T-cell (primary cell): ENCODE results near the gene NKIRAS2. TPM values are rescaled to one million over a fixed set of nuclear protein-coding genes. Genes with fewer than 3 reads are reported as not detected.

Source experiments
- ATAC-seq, 4 experiments: fragments of 200-7000 bp in 3 of 4; fragments of 150-1000 bp in 1 of 4; cut with Tn5 transposase; replicated peaks in 1 of 4; 1 replicate in 3 of 4; 2 replicates in 1 of 4; pipeline ENCODE4 v1.10.0; 2021; ENCODE audit warnings: moderate library complexity in 3 of 4, mild to moderate bottlenecking in 2 of 4, moderate number of reproducible peaks in 1 of 4
- CTCF ChIA-PET, 2 donors: fragments of 300-600 bp; sonication (Branson Sonifier 250); formaldehyde crosslinking; loops; one replicate each; lab custom pipeline; 2022; ENCODE audit warnings: antibody characterized with exemption in 2 of 2; lab: Charles Lee
- POLR2A ChIA-PET, 2 donors: fragments of 300-600 bp; sonication (Branson Sonifier 250); formaldehyde crosslinking; loops; one replicate each; lab custom pipeline; 2022; ENCODE audit warnings: antibody characterized with exemption in 2 of 2; lab: Charles Lee
- DNase-seq, 35 experiments: peaks; one replicate each; pipeline versions ENCODE4 v3.0.0 to v3.0.0-alpha.2; 2013 to 2023
- H3K27ac ChIP-seq: one replicate; pipeline ENCODE4 v1.5.1; 2013; ENCODE audit warnings: low read length
- H3K27me3 ChIP-seq, 2 experiments: replicated peaks in 1 of 2; 1 replicate in 1 of 2; 2 replicates in 1 of 2; pipeline versions ENCODE4 v1.6.1 to v1.7.0; 2013; ENCODE audit warnings: low read length in 1 of 2, mixed read lengths in 1 of 2; ENCODE audit not compliant: control insufficient read depth in 2 of 2, insufficient read depth in 2 of 2; ENCODE audit errors: extremely low read depth in 1 of 2
- H3K36me3 ChIP-seq, 2 donors: 1 replicate in 1 of 2; 2 replicates in 1 of 2; pipeline versions ENCODE4 v1.6.1 to v1.7.0; 2013; ENCODE audit warnings: low read length in 1 of 2; ENCODE audit not compliant: control insufficient read depth in 2 of 2, insufficient read depth in 1 of 2; ENCODE audit errors: extremely low read depth in 1 of 2
- H3K4me1 ChIP-seq, 2 experiments: 1 replicate in 1 of 2; 2 replicates in 1 of 2; pipeline versions ENCODE4 v1.6.1 to v1.7.0; 2013; ENCODE audit warnings: low read length in 2 of 2, mixed read lengths in 1 of 2; ENCODE audit not compliant: insufficient read depth in 2 of 2, control insufficient read depth in 1 of 2; ENCODE audit errors: extremely low read depth in 1 of 2
- H3K4me3 ChIP-seq, 2 donors: 1 replicate in 1 of 2; 2 replicates in 1 of 2; pipeline versions ENCODE4 v1.5.1 to v1.7.0; 2013; ENCODE audit warnings: mild to moderate bottlenecking in 2 of 2, low read length in 1 of 2, moderate library complexity in 1 of 2; ENCODE audit not compliant: control insufficient read depth in 1 of 2; ENCODE audit errors: extremely low read depth in 1 of 2
- H3K9me3 ChIP-seq: 2 replicates; pipeline ENCODE4 v1.7.0; 2013
- H3K27ac Mint-ChIP-seq, 2 donors: one replicate each; pipeline ENCODE4 v1.8.0; 2020 to 2021; ENCODE audit warnings: mild to moderate bottlenecking in 2 of 2, mixed read lengths in 2 of 2
- H3K27me3 Mint-ChIP-seq, 2 donors: one replicate each; pipeline ENCODE4 v1.8.0; 2021 to 2022; ENCODE audit warnings: mixed read lengths in 2 of 2
- H3K36me3 Mint-ChIP-seq: one replicate; pipeline ENCODE4 v1.8.0; 2021; ENCODE audit warnings: mixed read lengths
- H3K4me1 Mint-ChIP-seq, 3 donors: one replicate each; pipeline ENCODE4 v1.8.0; 2020 to 2022; ENCODE audit warnings: mixed read lengths in 3 of 3, mild to moderate bottlenecking in 1 of 3
- H3K4me3 Mint-ChIP-seq, 3 donors: one replicate each; pipeline ENCODE4 v1.8.0; 2020 to 2022; ENCODE audit warnings: mild to moderate bottlenecking in 3 of 3, mixed read lengths in 3 of 3, moderate library complexity in 3 of 3
- H3K9me3 Mint-ChIP-seq, 3 donors: one replicate each; pipeline ENCODE4 v1.8.0; 2020 to 2022; ENCODE audit warnings: mixed read lengths in 3 of 3
- WGBS: methylation state at CpG from one replicate; pipeline ENCODE4 v1.1.5; 2013; ENCODE audit warnings: missing lambda C conversion rate; ENCODE audit not compliant: insufficient coverage; 5-methylcytosine and 5-hydroxymethylcytosine counted together
- total RNA-seq, 35 experiments: library from RNA in 6 of 35; stranded (reverse) in 6 of 35; fragments of 120-200 nt in 1 of 35; gene quantifications; one replicate each; pipeline versions ENCODE4 v1.2.1 to v1.2.4 and lab custom pipeline; 2013 to 2026

Gene NKIRAS2
- total RNA-seq, 5 donors from 2014 or later (not counting 1 experiment from before 2014, with no cell fraction given), result 11.0 to 19.6 (median 18.4) TPM

DNA sequence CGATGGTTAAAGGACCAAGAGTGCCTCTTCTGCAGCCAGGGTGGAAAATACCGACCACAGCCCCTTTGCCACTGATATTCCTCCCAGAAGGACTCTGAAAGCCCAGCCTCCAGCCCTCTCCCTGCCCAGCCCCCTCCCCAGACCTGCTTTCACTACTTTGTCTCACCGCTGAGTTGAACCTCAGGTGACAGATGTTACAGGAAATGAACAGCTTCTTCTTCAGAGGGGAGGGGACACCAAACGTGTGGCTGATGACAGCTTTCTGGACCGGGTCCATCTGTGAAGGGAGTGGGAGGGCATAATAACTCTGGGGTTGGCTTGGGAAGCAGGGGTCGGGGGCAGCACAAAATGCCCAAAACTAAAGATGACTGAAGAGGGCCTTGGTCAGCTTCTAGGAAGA lies 14.2 kb downstream of the NKIRAS2 start:
- H3K9me3 Mint-ChIP-seq, result no peaks in the 10 kb centered on the region
- no peak overlapping the region for H3K4me3 Mint-ChIP-seq
- H3K27ac Mint-ChIP-seq, result no peak overlapping the region

GRCh38 chr17:42038221-42038973 lies 18.5 kb downstream of the NKIRAS2 start:
- peaks cover 0 to 8% of the 10 kb centered on the region in 2 experiments for H3K4me1 ChIP-seq
- H3K4me3 ChIP-seq, result no peak overlapping the region
- no peak overlapping the region for H3K27ac Mint-ChIP-seq
- ChIA-PET POLR2A (no interaction called here), CTCF (no interaction called here)
- H3K9me3 ChIP-seq, result no peaks in the 10 kb centered on the region
- 68% methylated on average over 3 of the region's 5 CpGs for WGBS
- H3K9me3 Mint-ChIP-seq, result no peaks in the 10 kb centered on the region
- no peaks in the 10 kb centered on the region for H3K36me3 Mint-ChIP-seq
- H3K4me1 Mint-ChIP-seq, result peaks cover 6 to 9% (median 7%) of the 10 kb centered on the region in 3 donors
- H3K4me3 Mint-ChIP-seq, result no peak overlapping the region
- DNase-seq (no peak), ATAC-seq (no peak)
- H3K27me3 ChIP-seq, result peaks cover 0 to 35% of the 10 kb centered on the region in 2 experiments
- H3K36me3 ChIP-seq, result no peaks in the 10 kb centered on the region
- no peak overlapping the region for H3K27ac ChIP-seq
- peaks cover 0 to 23% of the 10 kb centered on the region in 2 donors for H3K27me3 Mint-ChIP-seq

More for the DNA sequence above, 14.2 kb downstream of the NKIRAS2 start:
- DNase-seq, result no peak
- H3K27me3 ChIP-seq, result peaks cover 0 to 23% of the 10 kb centered on the region in 2 experiments
- H3K36me3 Mint-ChIP-seq, result no peaks in the 10 kb centered on the region
- ChIA-PET POLR2A (no interaction called here), CTCF (interaction anchor here (0.7 to 1.4 kb wide), 4 partner anchors 9 to 57 kb away, joined by 3 read pairs; no protein-coding TSS in a partner anchor)
- H3K4me1 ChIP-seq, result peaks cover 0 to 6% of the 10 kb centered on the region in 2 experiments
- peaks cover 6 to 9% (median 7%) of the 10 kb centered on the region in 3 donors for H3K4me1 Mint-ChIP-seq
- 10% methylated on average over 5 of the region's 6 CpGs for WGBS
- H3K9me3 ChIP-seq, result no peaks in the 10 kb centered on the region
- no peak overlapping the region for H3K27ac ChIP-seq
- no peak overlapping the region for H3K4me3 ChIP-seq
- peak in 1 of 4 experiments; percentile 48 for ATAC-seq
- peaks cover 0 to 13% of the 10 kb centered on the region in 2 donors for H3K27me3 Mint-ChIP-seq
- no peaks in the 10 kb centered on the region for H3K36me3 ChIP-seq

GRCh38 chr17:42039794-42040763 lies 20.2 kb downstream of the NKIRAS2 start:
- CTCF ChIA-PET, result interaction anchor here in 1 of 2 donors (0.6 kb wide), 1 partner anchor 57 kb away, joined by 4 read pairs; no protein-coding TSS in a partner anchor
- Histone ChIP-seq H3K27me3 (peaks cover 0 to 29% of the 10 kb centered on the region in 2 experiments), H3K4me3 (peak overlapping the region in 1 of 2 donors; percentile 38), H3K27ac (no peak overlapping the region), H3K9me3 (no peaks in the 10 kb centered on the region), H3K4me1 (peaks cover 0 to 2% of the 10 kb centered on the region in 2 experiments), H3K36me3 (no peaks in the 10 kb centered on the region)
- WGBS, result 50% methylated on average over 73 of the region's 77 CpGs
- Mint-ChIP-seq H3K9me3 (no peaks in the 10 kb centered on the region), H3K4me1 (no peaks in the 10 kb centered on the region), H3K27me3 (peaks cover 0 to 18% of the 10 kb centered on the region in 2 donors), H3K27ac (no peak overlapping the region), H3K4me3 (no peak overlapping the region), H3K36me3 (no peaks in the 10 kb centered on the region)
- POLR2A ChIA-PET, result no interaction called here
- ATAC-seq (peak in 1 of 4 experiments; percentile 19), DNase-seq (no peak)

DNA sequence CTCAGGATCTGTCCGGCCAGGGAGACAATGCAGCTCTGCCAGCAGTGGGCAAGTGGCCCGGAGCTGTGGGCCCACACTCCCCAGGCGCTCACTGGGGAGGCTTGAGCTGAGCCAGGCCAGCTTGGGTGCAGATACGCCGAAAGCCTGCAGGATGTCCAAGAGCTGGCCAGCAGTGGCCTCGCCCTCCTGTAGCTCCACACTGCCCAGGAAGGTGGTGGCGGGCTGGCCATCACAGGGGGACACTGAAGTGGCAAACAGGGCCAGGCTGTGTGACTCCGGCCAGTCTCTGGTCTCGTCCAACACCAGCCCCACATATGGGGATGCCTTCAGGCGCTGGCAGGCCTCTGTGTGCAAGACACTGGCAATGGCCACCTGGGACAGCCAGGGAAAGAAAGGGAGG lies 20.9 kb downstream of the NKIRAS2 start:
- WGBS, result 93% methylated on average over 9 of the region's 10 CpGs
- POLR2A ChIA-PET, result no interaction called here
- no peaks in the 10 kb centered on the region for H3K9me3 Mint-ChIP-seq

GRCh38 chr17:42041619-42042018 lies 21.7 kb downstream of the NKIRAS2 start:
- Histone ChIP-seq H3K36me3 (no peaks in the 10 kb centered on the region), H3K27me3 (peaks cover 0 to 29% of the 10 kb centered on the region in 2 experiments), H3K9me3 (no peaks in the 10 kb centered on the region), H3K4me3 (no peak overlapping the region), H3K4me1 (peaks cover 0 to 2% of the 10 kb centered on the region in 2 experiments), H3K27ac (no peak overlapping the region)
- Mint-ChIP-seq H3K27ac (no peak overlapping the region), H3K27me3 (peaks cover 0 to 18% of the 10 kb centered on the region in 2 donors), H3K9me3 (no peaks in the 10 kb centered on the region), H3K4me3 (no peak overlapping the region), H3K4me1 (no peaks in the 10 kb centered on the region), H3K36me3 (no peaks in the 10 kb centered on the region)
- no peak for DNase-seq
- ChIA-PET CTCF (no interaction called here), POLR2A (interaction anchor here in 1 of 2 donors (0.6 kb wide), 1 partner anchor 356 kb away, joined by 3 read pairs; no protein-coding TSS in a partner anchor)
- no peak for ATAC-seq

More for the DNA sequence above, 20.9 kb downstream of the NKIRAS2 start:
- no peaks in the 10 kb centered on the region for H3K4me1 Mint-ChIP-seq
- Histone ChIP-seq H3K9me3 (no peaks in the 10 kb centered on the region), H3K27ac (no peak overlapping the region), H3K36me3 (no peaks in the 10 kb centered on the region), H3K4me3 (no peak overlapping the region), H3K4me1 (peaks cover 0 to 2% of the 10 kb centered on the region in 2 experiments), H3K27me3 (peaks cover 0 to 29% of the 10 kb centered on the region in 2 experiments)
- H3K27me3 Mint-ChIP-seq, result peaks cover 0 to 18% of the 10 kb centered on the region in 2 donors
- no peak overlapping the region for H3K27ac Mint-ChIP-seq
- CTCF ChIA-PET, result no interaction called here
- no peak overlapping the region for H3K4me3 Mint-ChIP-seq
- DNase-seq (no peak), ATAC-seq (no peak)
- H3K36me3 Mint-ChIP-seq, result no peaks in the 10 kb centered on the region
